Osteocyte (in vitro differentiated cells): ENCODE measurements around the gene MED6. TPM values are rescaled to one million over a fixed set of nuclear protein-coding genes. Genes with fewer than 3 reads are reported as not detected.

Source experiments
- DNase-seq: peaks from one replicate; pipeline ENCODE4 v3.0.0; 2021; ENCODE audit warnings: mixed read lengths; ENCODE audit not compliant: unreplicated experiment; ENCODE audit errors: extremely low spot score
- H3K27ac Mint-ChIP-seq: one replicate; pipeline ENCODE4 v1.8.0; 2021; ENCODE audit warnings: mild to moderate bottlenecking, mixed read lengths; ENCODE audit not compliant: unreplicated experiment
- H3K27me3 Mint-ChIP-seq: one replicate; pipeline ENCODE4 v1.8.0; 2021; ENCODE audit warnings: mixed read lengths; ENCODE audit not compliant: unreplicated experiment
- H3K36me3 Mint-ChIP-seq: one replicate; pipeline ENCODE4 v1.8.0; 2021; ENCODE audit warnings: mixed read lengths; ENCODE audit not compliant: unreplicated experiment
- H3K4me1 Mint-ChIP-seq: one replicate; pipeline ENCODE4 v1.8.0; 2021; ENCODE audit warnings: mixed read lengths; ENCODE audit not compliant: unreplicated experiment
- H3K4me3 Mint-ChIP-seq: one replicate; pipeline ENCODE4 v1.8.0; 2021; ENCODE audit warnings: mild to moderate bottlenecking, moderate library complexity, mixed read lengths; ENCODE audit not compliant: unreplicated experiment
- H3K9me3 Mint-ChIP-seq: one replicate; pipeline ENCODE4 v1.8.0; 2021; ENCODE audit warnings: mixed read lengths; ENCODE audit not compliant: unreplicated experiment
- CTCF ChIP-seq: fragments of 200-600 bp; sonication (generic); IDR thresholded peaks from 2 replicates; pipeline ENCODE4 v1.5.0; 2021; ENCODE audit warnings: antibody characterized with exemption, mild to moderate bottlenecking, moderate library complexity
- total RNA-seq: library from RNA; stranded (reverse); gene quantifications from 2 replicates; pipeline ENCODE4 v1.2.1, GENCODE V29; 2021

Gene MED6
- total RNA-seq, 1 donor from 2014 or later, result 36.1 TPM

- H3K4me1 Mint-ChIP-seq, result no peaks in the 10 kb centered on the region
- no peaks in the 10 kb centered on the region for H3K27me3 Mint-ChIP-seq
- no peak overlapping the region for H3K27ac Mint-ChIP-seq
- H3K36me3 Mint-ChIP-seq, result peaks cover 46% of the 10 kb centered on the region
- no peak overlapping the region for H3K4me3 Mint-ChIP-seq
- no peak for DNase-seq
- peaks cover 22% of the 10 kb centered on the region for H3K9me3 Mint-ChIP-seq
- no peak for TF ChIP-seq CTCF
These were observed 36.6 kb downstream of the MED6 start for GRCh38 chr14:70563869-70564268.

- H3K9me3 Mint-ChIP-seq, result peaks cover 22% of the 10 kb centered on the region
- no peak overlapping the region for H3K27ac Mint-ChIP-seq
- no peak for DNase-seq
- TF ChIP-seq CTCF, result no peak
- peaks cover 46% of the 10 kb centered on the region for H3K36me3 Mint-ChIP-seq
- no peaks in the 10 kb centered on the region for H3K27me3 Mint-ChIP-seq
- H3K4me3 Mint-ChIP-seq, result no peak overlapping the region
- no peaks in the 10 kb centered on the region for H3K4me1 Mint-ChIP-seq
These were observed 37.0 kb downstream of the MED6 start for GRCh38 chr14:70563417-70563816.

GRCh38 chr14:70558356-70558755 lies 42.1 kb downstream of the MED6 start:
- DNase-seq, result no peak
- no peaks in the 10 kb centered on the region for H3K4me1 Mint-ChIP-seq
- H3K27ac Mint-ChIP-seq, result no peak overlapping the region
- H3K9me3 Mint-ChIP-seq, result peaks cover 15% of the 10 kb centered on the region
- H3K4me3 Mint-ChIP-seq, result no peak overlapping the region
- TF ChIP-seq CTCF, result no peak
- H3K27me3 Mint-ChIP-seq, result no peaks in the 10 kb centered on the region
- H3K36me3 Mint-ChIP-seq, result peaks cover 26% of the 10 kb centered on the region

- DNase-seq, result no peak
- H3K4me3 Mint-ChIP-seq, result no peak overlapping the region
- no peaks in the 10 kb centered on the region for H3K4me1 Mint-ChIP-seq
- H3K9me3 Mint-ChIP-seq, result no peaks in the 10 kb centered on the region
- no peaks in the 10 kb centered on the region for H3K27me3 Mint-ChIP-seq
- TF ChIP-seq CTCF, result no peak
- no peak overlapping the region for H3K27ac Mint-ChIP-seq
- H3K36me3 Mint-ChIP-seq, result peaks cover 8% of the 10 kb centered on the region
These were observed 44.6 kb downstream of the MED6 start for GRCh38 chr14:70555890-70556289.

GRCh38 chr14:70538087-70538486 lies 62.4 kb downstream of the MED6 start:
- no peak for TF ChIP-seq CTCF
- peaks cover 23% of the 10 kb centered on the region for H3K36me3 Mint-ChIP-seq
- no peak overlapping the region for H3K27ac Mint-ChIP-seq
- no peak overlapping the region for H3K4me3 Mint-ChIP-seq
- no peak for DNase-seq
- H3K9me3 Mint-ChIP-seq, result peaks cover 20% of the 10 kb centered on the region
- H3K4me1 Mint-ChIP-seq, result no peaks in the 10 kb centered on the region
- H3K27me3 Mint-ChIP-seq, result no peaks in the 10 kb centered on the region
